ENCODE results near the gene FAM169A. TPM values are rescaled to one million over a fixed set of nuclear protein-coding genes. Genes with fewer than 3 reads are reported as not detected.

The FAM169A gene
- total RNA-seq, 1 donor from 2014 or later: 11.9 TPM

DNA sequence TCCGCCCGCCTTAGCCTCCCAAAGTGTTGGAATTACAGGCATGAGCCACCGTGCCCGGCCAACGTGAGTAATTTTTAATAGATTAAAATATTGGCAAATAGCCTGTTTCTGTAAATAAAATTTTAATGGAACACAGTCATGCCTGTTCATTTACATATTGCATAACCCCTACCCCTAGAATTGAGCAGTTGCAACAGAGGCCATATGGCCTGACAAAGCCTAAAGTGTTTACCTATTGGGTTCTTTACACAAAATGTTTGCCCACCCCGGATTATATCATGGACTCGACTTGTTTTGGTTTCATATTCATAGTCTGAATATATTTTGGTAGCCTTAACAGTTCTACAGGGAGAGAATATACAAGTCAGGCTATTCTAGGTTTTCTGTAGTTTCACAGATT, 93.8 kb downstream of the FAM169A start:
- H3K4me2 ChIP-seq (ENCODE audit: low read length): no peak overlapping the region
- peaks cover 17% of the 10 kb centered on the region for H3K79me2 ChIP-seq (ENCODE audit: insufficient read depth, low read length)
- H3K9me3 ChIP-seq (ENCODE audit: insufficient read depth, low read depth, low read length): no peaks in the 10 kb centered on the region
- FAIRE-seq (no peak), DNase-seq (ENCODE audit: low read depth) (no peak)
- no peaks in the 10 kb centered on the region for H3K27me3 ChIP-seq (ENCODE audit: insufficient read depth, low read length)
- H3K27ac Mint-ChIP-seq (ENCODE audit: unreplicated experiment): no peak overlapping the region
- H4K20me1 ChIP-seq (ENCODE audit: insufficient read depth, low read length): peaks cover 9% of the 10 kb centered on the region
- TF ChIP-seq EZH2 (IDR thresholded peaks at IDR 0.05; ENCODE audit: insufficient read depth, low read length): no peak
- TF ChIP-seq, protein P1, sequence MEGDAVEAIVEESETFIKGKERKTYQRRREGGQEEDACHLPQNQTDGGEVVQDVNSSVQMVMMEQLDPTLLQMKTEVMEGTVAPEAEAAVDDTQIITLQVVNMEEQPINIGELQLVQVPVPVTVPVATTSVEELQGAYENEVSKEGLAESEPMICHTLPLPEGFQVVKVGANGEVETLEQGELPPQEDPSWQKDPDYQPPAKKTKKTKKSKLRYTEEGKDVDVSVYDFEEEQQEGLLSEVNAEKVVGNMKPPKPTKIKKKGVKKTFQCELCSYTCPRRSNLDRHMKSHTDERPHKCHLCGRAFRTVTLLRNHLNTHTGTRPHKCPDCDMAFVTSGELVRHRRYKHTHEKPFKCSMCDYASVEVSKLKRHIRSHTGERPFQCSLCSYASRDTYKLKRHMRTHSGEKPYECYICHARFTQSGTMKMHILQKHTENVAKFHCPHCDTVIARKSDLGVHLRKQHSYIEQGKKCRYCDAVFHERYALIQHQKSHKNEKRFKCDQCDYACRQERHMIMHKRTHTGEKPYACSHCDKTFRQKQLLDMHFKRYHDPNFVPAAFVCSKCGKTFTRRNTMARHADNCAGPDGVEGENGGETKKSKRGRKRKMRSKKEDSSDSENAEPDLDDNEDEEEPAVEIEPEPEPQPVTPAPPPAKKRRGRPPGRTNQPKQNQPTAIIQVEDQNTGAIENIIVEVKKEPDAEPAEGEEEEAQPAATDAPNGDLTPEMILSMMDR (IDR thresholded peaks at IDR 0.05; ENCODE audit: insufficient read depth, low read depth, low read length): no peak
- H3K4me1 Mint-ChIP-seq (ENCODE audit: low read depth, unreplicated experiment): no peaks in the 10 kb centered on the region
- H3K27me3 Mint-ChIP-seq (ENCODE audit: low read depth, unreplicated experiment): no peaks in the 10 kb centered on the region
- H3K9me3 Mint-ChIP-seq (ENCODE audit: unreplicated experiment): no peaks in the 10 kb centered on the region
- no peak overlapping the region for H3K9ac ChIP-seq (ENCODE audit: low read length)
- peaks cover 8% of the 10 kb centered on the region for H3K36me3 Mint-ChIP-seq (ENCODE audit: low read depth, unreplicated experiment)
- peaks cover 6% of the 10 kb centered on the region for H3K4me1 ChIP-seq (ENCODE audit: insufficient read depth, low read length)
- no peak overlapping the region for H3K4me3 ChIP-seq (ENCODE audit: insufficient read depth, low read depth, low read length)
- peaks cover 42% of the 10 kb centered on the region for H3K36me3 ChIP-seq (ENCODE audit: insufficient read depth, low read length)
- H3K27ac ChIP-seq (ENCODE audit: low read depth, low read length): no peak overlapping the region
- H3K4me3 Mint-ChIP-seq (ENCODE audit: unreplicated experiment): no peak overlapping the region
- no peak overlapping the region for H2AFZ ChIP-seq (ENCODE audit: low read depth, low read length)

DNA sequence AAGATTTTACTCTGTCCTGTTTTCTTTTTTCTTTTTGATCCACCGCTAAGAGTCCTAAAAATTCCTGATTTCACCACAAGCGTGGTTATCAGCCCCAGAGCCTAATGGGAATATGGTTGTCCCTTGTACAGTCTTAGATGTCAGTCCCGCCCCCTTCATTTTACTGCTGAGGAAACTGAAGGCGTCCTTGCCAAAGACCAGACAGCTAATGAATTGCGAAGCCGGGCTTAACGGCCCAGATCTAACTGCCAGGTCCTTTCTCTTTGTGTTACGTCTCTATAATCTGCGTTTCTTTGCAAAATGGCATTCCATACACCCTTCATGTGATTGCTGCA, 98.6 kb downstream of the FAM169A start:
- Histone ChIP-seq H3K4me2 (ENCODE audit: low read length) (peak overlapping the region; percentile 94), H3K4me1 (ENCODE audit: insufficient read depth, low read length) (peaks cover 10% of the 10 kb centered on the region), H2AFZ (ENCODE audit: low read depth, low read length) (peak overlapping the region; percentile 92), H3K27me3 (ENCODE audit: insufficient read depth, low read length) (no peaks in the 10 kb centered on the region), H3K9me3 (ENCODE audit: insufficient read depth, low read depth, low read length) (no peaks in the 10 kb centered on the region), H4K20me1 (ENCODE audit: insufficient read depth, low read length) (peaks cover 9% of the 10 kb centered on the region), H3K79me2 (ENCODE audit: insufficient read depth, low read length) (peaks cover 53% of the 10 kb centered on the region), H3K9ac (ENCODE audit: low read length) (peak overlapping the region; percentile 90), H3K36me3 (ENCODE audit: insufficient read depth, low read length) (peaks cover 14% of the 10 kb centered on the region), H3K27ac (ENCODE audit: low read depth, low read length) (peak overlapping the region; percentile 67), H3K4me3 (ENCODE audit: insufficient read depth, low read depth, low read length) (peak overlapping the region; percentile 98)
- peaks cover 3% of the 10 kb centered on the region for H3K36me3 Mint-ChIP-seq (ENCODE audit: low read depth, unreplicated experiment)
- peaks cover 17% of the 10 kb centered on the region for H3K4me1 Mint-ChIP-seq (ENCODE audit: low read depth, unreplicated experiment)
- no peaks in the 10 kb centered on the region for H3K27me3 Mint-ChIP-seq (ENCODE audit: low read depth, unreplicated experiment)
- H3K9me3 Mint-ChIP-seq (ENCODE audit: unreplicated experiment): no peaks in the 10 kb centered on the region
- peak overlapping the region; percentile 99 for H3K4me3 Mint-ChIP-seq (ENCODE audit: unreplicated experiment)
- TF ChIP-seq, protein P1 (IDR thresholded peaks at IDR 0.05; ENCODE audit: insufficient read depth, low read depth, low read length): no peak
- no peak for TF ChIP-seq EZH2 (IDR thresholded peaks at IDR 0.05; ENCODE audit: insufficient read depth, low read length)
- H3K27ac Mint-ChIP-seq (ENCODE audit: unreplicated experiment): peak overlapping the region; percentile 86
- DNase-seq (ENCODE audit: low read depth): peak; percentile 50
- no peak for FAIRE-seq

DNA sequence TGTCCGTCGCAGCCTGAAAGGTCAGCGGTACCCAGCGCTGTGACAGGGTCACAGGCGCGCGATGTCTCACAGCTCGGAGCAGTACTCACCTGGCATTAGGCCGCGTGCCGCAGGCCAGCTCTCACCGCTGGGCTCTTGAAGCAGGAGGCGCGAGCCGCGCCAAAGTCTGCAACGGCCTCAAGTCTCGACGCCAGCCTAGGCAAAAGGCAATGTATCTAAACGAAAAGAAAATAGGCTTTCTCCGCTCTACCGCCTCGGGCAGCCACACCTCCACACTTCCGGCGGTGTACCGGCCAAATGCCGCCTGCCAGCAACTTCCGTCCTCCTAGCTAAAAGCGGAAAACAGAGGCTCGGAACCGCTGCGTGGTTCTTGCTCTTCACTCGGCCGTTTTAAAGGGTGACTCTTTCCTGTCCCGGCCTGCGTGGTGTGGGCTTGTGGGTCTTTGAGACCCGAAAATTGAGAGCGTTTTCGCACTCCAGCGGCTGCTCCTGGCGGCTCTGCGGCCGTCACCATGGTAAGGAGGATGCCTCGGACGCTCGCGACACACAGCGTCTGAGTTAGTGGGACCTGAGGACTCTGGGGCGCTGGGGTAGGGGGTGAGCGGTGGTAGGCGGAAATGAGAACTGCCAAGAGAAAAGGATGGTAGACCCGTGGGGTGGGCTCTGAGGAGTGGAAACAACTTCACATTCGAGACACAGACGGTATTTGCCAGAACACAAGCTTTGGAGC, 99.2 kb downstream of the FAM169A start, which contains the start of the genes GFM2 and NSA2:
Gene GFM2, minus strand, starts transcription at position 269 of the 730 bp plus-strand sequence. CDS start 3,375 bp downstream, outside the sequence.
Gene NSA2, plus strand, starts transcription at position 401 of the 730 bp plus-strand sequence. Its CDS starts 112 bp downstream, at position 513.
- Histone ChIP-seq H3K27me3 (ENCODE audit: insufficient read depth, low read length) (no peaks in the 10 kb centered on the region), H3K9me3 (ENCODE audit: insufficient read depth, low read depth, low read length) (no peaks in the 10 kb centered on the region), H3K4me1 (ENCODE audit: insufficient read depth, low read length) (peaks cover 10% of the 10 kb centered on the region), H3K27ac (ENCODE audit: low read depth, low read length) (peak within 1 kb of the TSS; percentile 67), H2AFZ (ENCODE audit: low read depth, low read length) (peak within 1 kb of the TSS; percentile 92), H3K9ac (ENCODE audit: low read length) (peak within 1 kb of the TSS; percentile 90), H3K36me3 (ENCODE audit: insufficient read depth, low read length) (peaks cover 10% of the 10 kb centered on the region), H3K4me2 (ENCODE audit: low read length) (peak within 1 kb of the TSS; percentile 94), H3K79me2 (ENCODE audit: insufficient read depth, low read length) (peaks cover 53% of the 10 kb centered on the region), H4K20me1 (ENCODE audit: insufficient read depth, low read length) (peaks cover 9% of the 10 kb centered on the region), H3K4me3 (ENCODE audit: insufficient read depth, low read depth, low read length) (peak within 1 kb of the TSS; percentile 98)
- DNase-seq (ENCODE audit: low read depth) (peak; percentile 90), FAIRE-seq (no peak)
- peaks cover 3% of the 10 kb centered on the region for H3K36me3 Mint-ChIP-seq (ENCODE audit: low read depth, unreplicated experiment)
- TF ChIP-seq, protein P1 (IDR thresholded peaks at IDR 0.05; ENCODE audit: insufficient read depth, low read depth, low read length): no peak
- TF ChIP-seq EZH2 (IDR thresholded peaks at IDR 0.05; ENCODE audit: insufficient read depth, low read length): no peak
- H3K9me3 Mint-ChIP-seq (ENCODE audit: unreplicated experiment): no peaks in the 10 kb centered on the region
- H3K4me3 Mint-ChIP-seq (ENCODE audit: unreplicated experiment): peak within 1 kb of the TSS; percentile 99
- H3K27ac Mint-ChIP-seq (ENCODE audit: unreplicated experiment): peak within 1 kb of the TSS; percentile 86
- H3K27me3 Mint-ChIP-seq (ENCODE audit: low read depth, unreplicated experiment): no peaks in the 10 kb centered on the region
- peaks cover 22% of the 10 kb centered on the region for H3K4me1 Mint-ChIP-seq (ENCODE audit: low read depth, unreplicated experiment)

Measured in astrocyte (in vitro differentiated cells and primary cell).